K562 (cell line): ENCODE results near the gene PPM1F. TPM values are rescaled to one million over a fixed set of nuclear protein-coding genes. Genes with fewer than 3 reads are reported as not detected.

Experiments used
- ATAC-seq: fragments of 200-7000 bp; cut with Tn5 transposase; 3 replicates; pipeline ENCODE4 v1.9.1; 2020; ENCODE audit warnings: moderate library complexity
- BruUV-seq: library from RNA; stranded (reverse); fragments of 400-500 nt; replicated peaks from 2 replicates; lab custom pipeline; 2021; lab: Mats Ljungman, UMichigan
- CTCF ChIA-PET: fragments of 300-600 bp; formaldehyde crosslinking; extraction: SDS; loops from one replicate; lab custom pipeline; 2021; ENCODE audit warnings: low intra/inter-chr PET ratio; lab: Yijun Ruan, JAX
- POLR2A ChIA-PET: fragments of 300-600, 350-650 bp; sonication (Branson Sonifier 250); formaldehyde crosslinking; extraction: SDS; loops from one replicate; lab custom pipeline; 2021; ENCODE audit warnings: antibody characterized with exemption, inconsistent platforms; lab: Yijun Ruan, JAX
- DNase-seq, 4 experiments: peaks; one replicate each; pipeline versions ENCODE4 v3.0.0 to v3.0.0-alpha.2; 2011 to 2018; ENCODE audit warnings: low spot score in 3 of 4, mixed read lengths in 3 of 4; ENCODE audit errors: extremely low read depth in 1 of 4
- FAIRE-seq: peaks from 2 replicates; lab custom pipeline; 2011; peaks lifted over from hg19 to GRCh38; lab: Jason Lieb, UNC
- H2AFZ ChIP-seq: 2 replicates; pipeline ENCODE4 v1.6.0; 2011; ENCODE audit warnings: low read depth, low read length, control low read depth, inconsistent platforms
- H3K27ac ChIP-seq: fragments of 200-600 bp; 3 replicates; pipeline ENCODE4 v1.8.0; 2011; ENCODE audit warnings: low read depth, mild to moderate bottlenecking, control low read depth, inconsistent platforms, low read length, moderate library complexity, mixed read lengths; ENCODE audit errors: extremely low read depth
- H3K27me3 ChIP-seq, 2 experiments: fragments of 300-600 bp in 1 of 2; 2 replicates in 1 of 2; 3 replicates in 1 of 2; pipeline versions ENCODE4 v1.6.0 to v1.8.0; 2011; ENCODE audit warnings: inconsistent platforms in 2 of 2, low read length in 2 of 2, mild to moderate bottlenecking in 1 of 2, mixed read lengths in 1 of 2, moderate library complexity in 1 of 2; ENCODE audit not compliant: control insufficient read depth in 2 of 2, insufficient read depth in 2 of 2
- H3K36me3 ChIP-seq: fragments of 300-600 bp; 3 replicates; pipeline ENCODE4 v1.8.0; 2011; ENCODE audit warnings: mild to moderate bottlenecking, low read length, inconsistent platforms; ENCODE audit not compliant: control insufficient read depth, insufficient read depth
- H3K4me1 ChIP-seq, 2 experiments: fragments of 200-600 bp in 1 of 2; replicated peaks in 1 of 2; 2 replicates in 1 of 2; 3 replicates in 1 of 2; pipeline versions ENCODE4 v1.5.1 to v1.8.0; 2011; ENCODE audit warnings: inconsistent platforms in 2 of 2, low read length in 2 of 2, mild to moderate bottlenecking in 1 of 2, mixed read lengths in 1 of 2, moderate library complexity in 1 of 2; ENCODE audit not compliant: control insufficient read depth in 2 of 2, insufficient read depth in 2 of 2
- H3K4me2 ChIP-seq: 2 replicates; pipeline ENCODE4 v1.6.1; 2011; ENCODE audit warnings: low read length, control low read depth, inconsistent platforms, mixed read lengths; ENCODE audit not compliant: insufficient read depth
- H3K4me3 ChIP-seq: fragments of 200-600 bp; sonication (generic), shearing (Covaris generic); 2 replicates; pipeline ENCODE4 v1.5.1; 2016; ENCODE audit warnings: control low read depth, inconsistent platforms
- H3K79me2 ChIP-seq: fragments of 200-600 bp; 3 replicates; pipeline ENCODE4 v1.8.0; 2011; ENCODE audit warnings: low read length, inconsistent platforms; ENCODE audit not compliant: control insufficient read depth, insufficient read depth
- H3K9ac ChIP-seq, 2 experiments: 2 replicates each; pipeline versions ENCODE4 v1.6.0 to v1.6.1; 2011; ENCODE audit warnings: low read depth in 2 of 2, low read length in 2 of 2, control low read depth in 1 of 2, inconsistent platforms in 1 of 2, mild to moderate bottlenecking in 1 of 2, mixed read lengths in 1 of 2; ENCODE audit not compliant: insufficient read depth in 1 of 2
- H3K9me1 ChIP-seq: one replicate; pipeline ENCODE4 v1.6.0; 2011; ENCODE audit warnings: inconsistent platforms, mild to moderate bottlenecking, low read length, moderate library complexity; ENCODE audit not compliant: control insufficient read depth, insufficient read depth
- H3K9me3 ChIP-seq: replicated peaks from 2 replicates; pipeline ENCODE4 v1.5.1; 2011; ENCODE audit warnings: low read depth, low read length, inconsistent platforms; ENCODE audit not compliant: control insufficient read depth, insufficient read depth
- H4K20me1 ChIP-seq: replicated peaks from 2 replicates; pipeline ENCODE4 v1.6.1; 2011; ENCODE audit warnings: low read length, inconsistent platforms, mixed read lengths; ENCODE audit not compliant: control insufficient read depth, insufficient read depth
- AFF4 ChIP-seq: sonication (generic); formaldehyde crosslinking; IDR thresholded peaks from 2 replicates; pipeline ENCODE4 v1.8.0; 2023; ENCODE audit warnings: mild to moderate bottlenecking, missing genetic modification reagents
- CLOCK ChIP-seq: fragments of 250-450 bp; sonication (Bioruptor Pico); IDR thresholded peaks from 2 replicates; pipeline ENCODE4 v1.4.0; 2020; ENCODE audit warnings: mild to moderate bottlenecking, moderate library complexity, borderline replicate concordance
- FOXM1 ChIP-seq, 2 experiments: fragments of 450-650 bp in 1 of 2; sonication (generic) in 1 of 2; formaldehyde crosslinking in 1 of 2; IDR thresholded peaks; 2 replicates each; pipeline versions ENCODE4 v1.6.1 to v1.9.0; 2017 to 2022; ENCODE audit warnings: low read depth in 2 of 2, mild to moderate bottlenecking in 2 of 2, missing genetic modification reagents in 1 of 2, moderate library complexity in 1 of 2
- GABPB2 ChIP-seq: fragments of 250-450 bp; sonication (Bioruptor Pico); conservative IDR thresholded peaks from 2 replicates; pipeline ENCODE4 v1.5.1; 2021; ENCODE audit warnings: mild to moderate bottlenecking
- HBP1 ChIP-seq: fragments of 450-650 bp; formaldehyde crosslinking; IDR thresholded peaks from 2 replicates; pipeline ENCODE4 v1.4.0; 2022; ENCODE audit warnings: missing genetic modification characterization
- HMGN3 ChIP-seq: IDR thresholded peaks from 2 replicates; pipeline ENCODE4 v1.6.1; 2011; ENCODE audit warnings: borderline replicate concordance, low read depth, mild to moderate bottlenecking, mixed read lengths, low read length; ENCODE audit not compliant: insufficient read length; ENCODE audit errors: extremely low read depth
- JUND ChIP-seq, 2 experiments: IDR thresholded peaks; 2 replicates in 1 of 2; 3 replicates in 1 of 2; pipeline ENCODE4 v1.6.1; 2011; ENCODE audit warnings: borderline replicate concordance in 2 of 2, low read depth in 2 of 2, low read length in 2 of 2, improper control_type of control experiment in 1 of 2, missing biosample characterization in 1 of 2, missing genetic modification characterization in 1 of 2, missing genetic modification reagents in 1 of 2
- KLF1 ChIP-seq: fragments of 450-650 bp; IDR thresholded peaks from 2 replicates; pipeline ENCODE4 v1.6.1; 2016; ENCODE audit warnings: missing genetic modification characterization, missing compliant biosample characterization
- PRMT5 ChIP-seq: sonication (generic); formaldehyde crosslinking; IDR thresholded peaks from 2 replicates; pipeline ENCODE4 v1.5.0; 2020; ENCODE audit warnings: missing genetic modification reagents
- SNRNP70 ChIP-seq: fragments of 200-400 bp; formaldehyde crosslinking; optimal IDR thresholded peaks from 2 replicates; pipeline ENCODE3; 2017; ENCODE audit warnings: low read depth, low read length
- STAG1 ChIP-seq: sonication (generic); formaldehyde crosslinking; IDR thresholded peaks from 2 replicates; pipeline ENCODE4 v1.5.0; 2020; ENCODE audit warnings: missing genetic modification reagents, borderline replicate concordance
- TCF7 ChIP-seq: sonication (generic); IDR thresholded peaks from 2 replicates; pipeline ENCODE4 v1.6.1; 2016; ENCODE audit warnings: antibody characterized with exemption, borderline replicate concordance
- ZFP30 ChIP-seq: fragments of 250-450 bp; sonication (Bioruptor Pico); IDR thresholded peaks from 2 replicates; pipeline ENCODE4 v1.8.0; 2022; ENCODE audit warnings: moderate library complexity, mild to moderate bottlenecking, inconsistent platforms, borderline replicate concordance
- WGBS: fragments of 100-300 bp; shearing (Covaris generic); methylation state at CpG from one replicate; pipeline ENCODE4 v1.1.6; 2016; ENCODE audit warnings: low coverage, mixed read lengths; ENCODE audit not compliant: insufficient coverage; ENCODE audit errors: missing lambda C conversion rate; 5-methylcytosine and 5-hydroxymethylcytosine counted together
- in situ Hi-C: fragments of 300-500 bp; cut with MboI; formaldehyde crosslinking; loops from 4 replicates; pipeline ENCODE4 v1.15.0; 2018; ENCODE audit warnings: inconsistent platforms, mixed read lengths
- intact Hi-C: fragments of 100-400 bp; cut with micrococcal nuclease; formaldehyde crosslinking; loops from 2 replicates; pipeline ENCODE4 v1.14.2; 2022
- polyA plus RNA-seq, 8 experiments: library from polyadenylated mRNA; depleted of rRNA in 4 of 8; stranded (reverse) in 5 of 8; unstranded in 3 of 8; fragments of >200 nt; fragmentation: Nextera tagmentation in 2 of 8; fragmentation: Illumina TruSeq in 1 of 8; extraction: Ambion mirVana in 2 of 8; extraction: Trizol in 1 of 8; gene quantifications; 2 replicates each; pipeline versions ENCODE4 v1.2.1 to v1.2.3, GENCODE V29; 2011 to 2014; ENCODE audit warnings: inconsistent platforms in 1 of 8, missing spikeins in 1 of 8
- total RNA-seq, 7 experiments: library from RNA; depleted of rRNA in 6 of 7; stranded (reverse); fragments of >200 nt in 6 of 7; fragmentation: Illumina TruSeq in 2 of 7; extraction: Trizol in 2 of 7; gene quantifications; 2 replicates each; pipeline versions ENCODE4 v1.2.1 to v1.2.3, GENCODE V29; 2011 to 2021; ENCODE audit warnings: low replicate concordance in 1 of 7

Gene PPM1F
- total and polyA plus RNA-seq, 9 of the 15 experiments (the other 6 are each of a cell fraction or from before 2014, with no cell fraction given), result 2.1 to 159 (median 64.0) TPM

DNA sequence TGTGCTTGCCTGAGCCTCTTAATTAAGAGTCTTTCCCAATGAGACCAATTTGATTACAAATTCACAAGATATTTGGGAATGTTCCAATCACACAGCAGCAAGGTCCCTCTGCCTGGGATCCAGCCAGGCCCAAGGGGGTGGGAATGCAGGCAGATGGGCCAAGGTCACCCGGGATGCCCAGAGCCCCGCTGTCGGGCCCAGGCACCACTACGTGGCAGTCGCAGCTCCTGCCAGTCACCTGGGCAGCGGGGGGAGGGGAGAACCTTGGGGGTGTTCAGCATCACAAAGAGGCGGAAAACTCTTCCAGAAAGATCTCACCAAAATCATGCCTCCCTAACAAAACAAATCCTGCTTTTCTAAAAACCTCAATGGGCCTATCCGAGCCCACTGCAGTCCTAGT is 30.9 kb downstream of the PPM1F start:
- ChIA-PET CTCF (no interaction called here), POLR2A (interaction anchor here (0.9 to 49.7 kb wide), 9 partner anchors 2 to 167 kb away, joined by 3 to 1041 read pairs (median 5); partner anchors contain the start of genes MAPK1 and PPM1F)
- peaks cover 0 to 53% of the 10 kb centered on the region in 2 experiments; a peak in 3 of 5 replicates for H3K4me1 ChIP-seq
- H3K9me3 ChIP-seq, result no peaks in the 10 kb centered on the region
- peaks cover 14% of the 10 kb centered on the region; the same call in 2 of the 3 replicates for H3K36me3 ChIP-seq
- peaks cover 27% of the 10 kb centered on the region for H4K20me1 ChIP-seq
- H3K4me3 ChIP-seq, result no peak overlapping the region
- H3K4me2 ChIP-seq, result no peak overlapping the region
- BruUV-seq, result TSS peak; percentile 30
- peak overlapping the region in 1 of 2 experiments; percentile 65; a peak in 2 of 4 replicates for H3K9ac ChIP-seq
- intact Hi-C loops, result no loop called here
- DNase-seq (no peak), ATAC-seq (no peak), FAIRE-seq (no peak)
- no peak overlapping the region for H2AFZ ChIP-seq
- H3K9me1 ChIP-seq, result peaks cover 5% of the 10 kb centered on the region
- no peaks in the 10 kb centered on the region for H3K27me3 ChIP-seq
- H3K79me2 ChIP-seq, result no peaks in the 10 kb centered on the region
- H3K27ac ChIP-seq, result no peak overlapping the region
- in situ Hi-C loops, result no loop called here
- 83% methylated on average over 8 of the region's 8 CpGs for WGBS
- TF ChIP-seq PRMT5 (CRISPR knock-in tag) (0 out of 2 replicates have a peak, but pooled peaks have one; percentile 59), AFF4 (CRISPR knock-in tag) (no peak), GABPB2 (CRISPR knock-in tag) (0 out of 2 replicates have a peak, but pooled peaks have one; percentile 42), SNRNP70 (peak; percentile 60), JUND (IDR thresholded peaks at IDR 0.05; ENCODE audit: borderline replicate concordance, low read depth, low read length) (no peak), JUND (tag; IDR thresholded peaks at IDR 0.05; ENCODE audit: borderline replicate concordance, low read depth, low read length) (no peak), STAG1 (peak; percentile 47; the same call in 1 of the 2 replicates), KLF1 (tag) (0 out of 2 replicates have a peak, but pooled peaks have one; percentile 18), ZFP30 (CRISPR knock-in tag) (no peak), HMGN3 (peak; percentile 19), HBP1 (CRISPR knock-in tag) (no peak), CLOCK (CRISPR knock-in tag) (no peak), TCF7 (no peak), FOXM1 (IDR thresholded peaks at IDR 0.05; ENCODE audit: low read depth) (no peak), FOXM1 (CRISPR knock-in tag; IDR thresholded peaks at IDR 0.05; ENCODE audit: low read depth) (no peak)
